GM21381 (cell line): ENCODE results near the gene RPUSD1.
"Not testable (repeated sequence)": the region's sequence is repeated elsewhere in the genome, so short reads cannot be mapped to it uniquely, and the experiment has no call there.

Source experiments
- ATAC-seq: cut with Tn5 transposase; IDR thresholded peaks from one replicate; pipeline ENCODE4 v1.9.1; 2021; ENCODE audit warnings: mild to moderate bottlenecking, moderate library complexity; ENCODE audit not compliant: unreplicated experiment

Gene RPUSD1

GRCh38 chr16:785563-786535 is 2.3 kb downstream of the RPUSD1 start:
- ATAC-seq, result no peak

GRCh38 chr16:784431-784830 is 3.8 kb downstream of the RPUSD1 start:
- ATAC-seq, result no peak

GRCh38 chr16:783404-784161 is 4.6 kb downstream of the RPUSD1 start:
- ATAC-seq, result no peak

GRCh38 chr16:782766-783403 is 5.3 kb downstream of the RPUSD1 start:
- ATAC-seq, result no peak

GRCh38 chr16:782258-782657 is 5.9 kb downstream of the RPUSD1 start:
- no peak for ATAC-seq

GRCh38 chr16:781346-782010 is 6.7 kb downstream of the RPUSD1 start:
- no peak for ATAC-seq

GRCh38 chr16:780296-780695 is 7.9 kb downstream of the RPUSD1 start:
- no peak for ATAC-seq

GRCh38 chr16:779561-779960 is 8.6 kb downstream of the RPUSD1 start:
- no peak for ATAC-seq

- ATAC-seq, result no peak
Observed at GRCh38 chr16:778909-779527, 9.2 kb downstream of the RPUSD1 start.

GRCh38 chr16:778447-778846 is 9.7 kb downstream of the RPUSD1 start:
- ATAC-seq, result no peak

- ATAC-seq, result no peak
Observed at GRCh38 chr16:777826-778225, 10.4 kb downstream of the RPUSD1 start.

GRCh38 chr16:776824-777223 is 11.4 kb downstream of the RPUSD1 start:
- ATAC-seq, result no peak

GRCh38 chr16:776298-776697 is 11.9 kb downstream of the RPUSD1 start:
- ATAC-seq, result not testable (repeated sequence)

- ATAC-seq, result no peak
Observed at GRCh38 chr16:775236-775796, 12.9 kb downstream of the RPUSD1 start.

- no peak for ATAC-seq
Observed at GRCh38 chr16:774086-775001, 13.8 kb downstream of the RPUSD1 start.

- no peak for ATAC-seq
Observed at GRCh38 chr16:772959-773358, 15.2 kb downstream of the RPUSD1 start.

- no peak for ATAC-seq
Observed at GRCh38 chr16:770411-770810, 17.8 kb downstream of the RPUSD1 start.

GRCh38 chr16:769934-770333 is 18.2 kb downstream of the RPUSD1 start:
- ATAC-seq, result no peak

GRCh38 chr16:769184-769784 is 18.9 kb downstream of the RPUSD1 start:
- no peak for ATAC-seq
